SJSA1 (cell line): ENCODE results near the gene CIDEB. TPM values are rescaled to one million over a fixed set of nuclear protein-coding genes. Genes with fewer than 3 reads are reported as not detected.
"Not testable (repeated sequence)": the region's sequence is repeated elsewhere in the genome, so short reads cannot be mapped to it uniquely, and the experiment has no call there.

Experiments
- DNase-seq, 2 experiments: peaks; one replicate each; pipeline ENCODE4 v3.0.0-alpha.2; 2015 to 2020; ENCODE audit warnings: low spot score in 2 of 2, low read depth in 1 of 2
- H3K27ac ChIP-seq: fragments of 250-450 bp; sonication (Bioruptor Pico); 2 replicates; pipeline ENCODE4 v1.5.1; 2020; ENCODE audit warnings: mild to moderate bottlenecking, moderate library complexity
- H3K27me3 ChIP-seq: fragments of 250-450 bp; sonication (Bioruptor Pico); replicated peaks from 2 replicates; pipeline ENCODE4 v1.5.1; 2020; ENCODE audit warnings: mild to moderate bottlenecking, moderate library complexity
- H3K36me3 ChIP-seq: fragments of 250-450 bp; sonication (Bioruptor Pico); 2 replicates; pipeline ENCODE4 v1.5.1; 2020; ENCODE audit warnings: mild to moderate bottlenecking
- H3K4me1 ChIP-seq: fragments of 250-450 bp; sonication (Bioruptor Pico); replicated peaks from 2 replicates; pipeline ENCODE4 v1.6.1; 2021; ENCODE audit warnings: mild to moderate bottlenecking
- H3K4me3 ChIP-seq: fragments of 250-450 bp; sonication (Bioruptor Pico); 2 replicates; pipeline ENCODE4 v1.5.1; 2020; ENCODE audit warnings: mild to moderate bottlenecking
- H3K9me3 ChIP-seq: fragments of 250-450 bp; sonication (Bioruptor Pico); replicated peaks from 2 replicates; pipeline ENCODE4 v1.5.1; 2020; ENCODE audit warnings: mild to moderate bottlenecking
- total RNA-seq: library from RNA; depleted of rRNA; stranded (reverse); fragments of >200 nt; shearing (Covaris generic); gene quantifications from 2 replicates; pipeline ENCODE4 v1.2.3, GENCODE V29; 2014; rRNA removed

Gene CIDEB, protein sequence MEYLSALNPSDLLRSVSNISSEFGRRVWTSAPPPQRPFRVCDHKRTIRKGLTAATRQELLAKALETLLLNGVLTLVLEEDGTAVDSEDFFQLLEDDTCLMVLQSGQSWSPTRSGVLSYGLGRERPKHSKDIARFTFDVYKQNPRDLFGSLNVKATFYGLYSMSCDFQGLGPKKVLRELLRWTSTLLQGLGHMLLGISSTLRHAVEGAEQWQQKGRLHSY
- total RNA-seq = not detected in 2 replicates

GRCh38 chr14:24307575-24308341, at the start of gene CIDEB:
CIDEB (minus strand) TSS chr14:24307977; CDS start chr14:24307858, 119 bp downstream.
- peak; percentile 38 to 64 for DNase-seq
- no peaks in the 10 kb centered on the region for H3K9me3 ChIP-seq

DNA sequence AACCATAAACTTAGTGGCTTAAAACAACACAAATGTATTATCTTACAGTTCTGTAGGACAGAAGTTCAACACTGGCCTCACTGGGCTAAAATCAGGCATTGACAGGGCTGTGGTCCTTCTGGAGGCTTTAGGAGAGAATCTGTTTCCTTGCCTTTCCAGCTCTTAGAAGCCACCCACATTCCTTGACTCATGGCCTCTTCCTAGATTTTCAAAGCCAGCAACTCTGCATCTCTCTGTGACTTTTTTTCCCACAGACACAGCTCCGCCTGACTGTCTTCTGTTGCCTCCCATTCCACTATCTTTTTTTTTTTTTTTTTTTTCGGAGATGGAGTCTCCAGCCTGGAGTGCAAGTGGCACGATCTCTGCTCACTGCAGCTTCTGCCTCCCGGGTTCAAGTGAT, 48.4 kb upstream of the CIDEB start:
- DNase-seq = no peak
- Histone ChIP-seq H3K4me1 (peaks cover 6% of the 10 kb centered on the region; the same call in 1 of the 2 replicates), H3K4me3 (no peak overlapping the region), H3K36me3 (no peaks in the 10 kb centered on the region), H3K9me3 (no peaks in the 10 kb centered on the region), H3K27ac (no peak overlapping the region), H3K27me3 (no peaks in the 10 kb centered on the region)

More at GRCh38 chr14:24307575-24308341, at the start of gene CIDEB:
- H3K27me3 ChIP-seq = no peaks in the 10 kb centered on the region
- H3K4me1 ChIP-seq = no peaks in the 10 kb centered on the region
- no peak within 1 kb of the TSS for H3K4me3 ChIP-seq
- H3K36me3 ChIP-seq = peaks cover 55% of the 10 kb centered on the region
- no peak within 1 kb of the TSS for H3K27ac ChIP-seq

DNA sequence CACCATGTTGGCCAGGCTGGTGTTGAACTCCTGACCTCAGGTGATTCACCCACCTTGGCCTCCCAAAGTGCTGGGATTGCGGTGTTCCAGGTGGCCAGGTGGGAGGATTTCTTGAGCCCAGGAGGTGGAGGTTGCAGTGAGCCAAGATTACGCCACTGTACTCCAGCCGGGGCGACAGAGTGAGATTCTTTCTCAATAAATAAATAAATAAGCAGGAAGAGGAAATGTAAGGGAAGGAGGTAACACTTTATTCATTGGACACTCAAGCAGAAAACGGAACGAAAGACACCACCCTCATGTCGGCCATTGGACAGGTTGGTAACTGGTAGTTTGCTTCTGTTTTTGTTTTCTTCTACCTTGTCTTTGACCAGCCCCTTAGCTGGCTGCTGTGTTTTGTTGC, 47.2 kb upstream of the CIDEB start:
- Histone ChIP-seq H3K27me3 (no peaks in the 10 kb centered on the region), H3K4me1 (peaks cover 8% of the 10 kb centered on the region; the same call in 1 of the 2 replicates), H3K36me3 (no peaks in the 10 kb centered on the region), H3K4me3 (no peak overlapping the region), H3K27ac (no peak overlapping the region), H3K9me3 (no peaks in the 10 kb centered on the region)
- DNase-seq = no peak

GRCh38 chr14:24354482-24354825, 46.7 kb upstream of the CIDEB start:
- not testable (repeated sequence) for H3K4me3 ChIP-seq, DNase-seq, H3K27ac ChIP-seq, H3K9me3 ChIP-seq, H3K4me1 ChIP-seq, H3K27me3 ChIP-seq, H3K36me3 ChIP-seq

GRCh38 chr14:24353559-24354481, 46.0 kb upstream of the CIDEB start:
- no peak for DNase-seq
- Histone ChIP-seq H3K4me1 (peaks cover 8% of the 10 kb centered on the region; the same call in 1 of the 2 replicates), H3K4me3 (no peak overlapping the region)

GRCh38 chr14:24351517-24351916, 43.7 kb upstream of the CIDEB start:
- peaks cover 8% of the 10 kb centered on the region; the same call in 1 of the 2 replicates for H3K4me1 ChIP-seq
- no peak overlapping the region for H3K4me3 ChIP-seq
- H3K36me3 ChIP-seq = no peaks in the 10 kb centered on the region
- no peak overlapping the region for H3K27ac ChIP-seq
- H3K27me3 ChIP-seq = no peaks in the 10 kb centered on the region; the same call in 1 of the 2 replicates
- no peak for DNase-seq
- no peaks in the 10 kb centered on the region for H3K9me3 ChIP-seq

More at GRCh38 chr14:24353559-24354481, 46.0 kb upstream of the CIDEB start:
- Histone ChIP-seq H3K36me3 (no peaks in the 10 kb centered on the region), H3K9me3 (no peaks in the 10 kb centered on the region), H3K27ac (no peak overlapping the region), H3K27me3 (no peaks in the 10 kb centered on the region)

- Histone ChIP-seq H3K4me1 (peaks cover 8% of the 10 kb centered on the region; the same call in 1 of the 2 replicates), H3K9me3 (no peaks in the 10 kb centered on the region), H3K4me3 (no peak overlapping the region), H3K27me3 (no peaks in the 10 kb centered on the region; the same call in 1 of the 2 replicates), H3K27ac (no peak overlapping the region), H3K36me3 (no peaks in the 10 kb centered on the region)
- DNase-seq = no peak
These were observed 42.0 kb upstream of the CIDEB start for GRCh38 chr14:24349742-24350141.

GRCh38 chr14:24348186-24348585, 40.4 kb upstream of the CIDEB start:
- H3K27ac ChIP-seq = no peak overlapping the region
- no peaks in the 10 kb centered on the region; the same call in 1 of the 2 replicates for H3K27me3 ChIP-seq
- no peaks in the 10 kb centered on the region for H3K9me3 ChIP-seq
- no peak overlapping the region for H3K4me3 ChIP-seq
- no peak for DNase-seq
- no peaks in the 10 kb centered on the region for H3K36me3 ChIP-seq
- peaks cover 8% of the 10 kb centered on the region; the same call in 1 of the 2 replicates for H3K4me1 ChIP-seq

DNA sequence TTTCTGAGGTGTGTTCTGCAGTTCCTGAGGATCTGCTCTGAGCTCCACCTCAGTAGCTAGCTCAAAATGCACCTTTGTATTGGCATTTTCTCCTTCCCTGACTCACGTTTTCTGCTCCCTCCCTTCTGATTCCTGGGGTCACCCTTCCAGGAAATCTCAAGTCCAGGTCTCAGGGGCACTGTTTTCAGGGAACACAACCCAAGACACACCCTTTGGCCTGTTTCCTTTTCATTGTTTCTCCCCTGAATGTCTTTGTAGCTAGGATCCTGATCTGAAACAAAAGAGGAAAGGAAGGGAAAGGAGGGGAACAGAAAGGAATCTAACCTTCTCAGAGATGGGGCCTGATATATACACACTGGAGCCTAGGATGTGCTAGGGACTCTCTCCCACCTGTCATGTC, 39.4 kb upstream of the CIDEB start:
- Histone ChIP-seq H3K27ac (no peak overlapping the region), H3K9me3 (no peaks in the 10 kb centered on the region), H3K4me3 (no peak overlapping the region), H3K27me3 (no peaks in the 10 kb centered on the region; the same call in 1 of the 2 replicates), H3K36me3 (no peaks in the 10 kb centered on the region), H3K4me1 (peaks cover 8% of the 10 kb centered on the region; the same call in 1 of the 2 replicates)
- no peak for DNase-seq

- no peaks in the 10 kb centered on the region; the same call in 1 of the 2 replicates for H3K27me3 ChIP-seq
- no peaks in the 10 kb centered on the region for H3K36me3 ChIP-seq
- no peak overlapping the region for H3K27ac ChIP-seq
- H3K4me3 ChIP-seq = no peak overlapping the region
- no peaks in the 10 kb centered on the region for H3K4me1 ChIP-seq
- no peaks in the 10 kb centered on the region for H3K9me3 ChIP-seq
- no peak for DNase-seq
These were observed 36.3 kb upstream of the CIDEB start for GRCh38 chr14:24343795-24344660.

GRCh38 chr14:24342889-24343288, 35.1 kb upstream of the CIDEB start:
- no peak overlapping the region for H3K27ac ChIP-seq
- H3K4me1 ChIP-seq = no peaks in the 10 kb centered on the region
- no peak for DNase-seq
- H3K36me3 ChIP-seq = no peaks in the 10 kb centered on the region
- H3K27me3 ChIP-seq = no peaks in the 10 kb centered on the region; the same call in 1 of the 2 replicates
- no peak overlapping the region for H3K4me3 ChIP-seq
- no peaks in the 10 kb centered on the region for H3K9me3 ChIP-seq

DNA sequence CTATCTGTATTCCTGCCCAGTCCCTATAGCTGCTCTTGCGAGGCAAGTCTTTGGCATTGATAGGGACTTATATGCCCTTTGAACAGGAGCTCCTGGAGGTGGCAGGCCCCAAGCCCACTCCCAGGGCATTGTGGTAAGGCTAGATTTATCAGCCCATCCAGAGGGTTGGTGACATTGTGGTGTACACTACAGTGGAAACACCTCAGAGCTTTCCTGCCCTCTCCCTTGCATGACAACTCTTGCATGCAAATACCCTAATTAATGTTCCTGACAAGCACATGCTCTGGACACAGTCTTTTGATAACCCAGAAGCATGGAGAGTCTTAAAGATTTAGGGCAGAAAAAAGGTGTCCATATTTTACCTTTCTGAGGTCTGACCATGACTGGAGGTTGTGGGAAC, 32.8 kb upstream of the CIDEB start:
- Histone ChIP-seq H3K9me3 (no peaks in the 10 kb centered on the region), H3K4me1 (no peaks in the 10 kb centered on the region), H3K27me3 (no peaks in the 10 kb centered on the region), H3K27ac (no peak overlapping the region), H3K4me3 (no peak overlapping the region), H3K36me3 (no peaks in the 10 kb centered on the region)
- DNase-seq = no peak
